ENCODE measurements around the gene C17orf75.
"Not testable (repeated sequence)": the region's sequence is repeated elsewhere in the genome, so short reads cannot be mapped to it uniquely, and the experiment has no call there.

Gene C17orf75

GRCh38 chr17:32341857-32342602 is at the start of gene C17orf75:
TSS of gene C17orf75 (minus strand) at chr17:32342173. CDS start at chr17:32342139, 34 bp downstream.
- no peak for TF ChIP-seq CTCF (IDR thresholded peaks at IDR 0.05; ENCODE audit: low read depth, low read length, missing control alignments)
- peak; percentile 42 for DNase-seq (ENCODE audit: low read depth)
- H3K4me3 ChIP-seq (ENCODE audit: low read depth, low read length): peak within 1 kb of the TSS; percentile 57

GRCh38 chr17:32388613-32389459 is 46.9 kb upstream of the C17orf75 start:
- no peak for TF ChIP-seq CTCF (IDR thresholded peaks at IDR 0.05; ENCODE audit: low read depth, low read length, missing control alignments)
- H3K4me3 ChIP-seq (ENCODE audit: low read depth, low read length): no peak overlapping the region
- DNase-seq (ENCODE audit: low read depth): no peak

- not testable (repeated sequence) for H3K4me3 ChIP-seq (ENCODE audit: low read depth, low read length); DNase-seq (ENCODE audit: low read depth)
Measured at GRCh38 chr17:32388128-32388527, 46.2 kb upstream of the C17orf75 start.

- no peak for DNase-seq (ENCODE audit: low read depth)
- no peak for TF ChIP-seq CTCF (IDR thresholded peaks at IDR 0.05; ENCODE audit: low read depth, low read length, missing control alignments)
- no peak overlapping the region for H3K4me3 ChIP-seq (ENCODE audit: low read depth, low read length)
Measured at GRCh38 chr17:32386844-32387243, 44.9 kb upstream of the C17orf75 start.

GRCh38 chr17:32385971-32386370 is 44.0 kb upstream of the C17orf75 start:
- DNase-seq (ENCODE audit: low read depth): no peak
- TF ChIP-seq CTCF (IDR thresholded peaks at IDR 0.05; ENCODE audit: low read depth, low read length, missing control alignments): no peak
- H3K4me3 ChIP-seq (ENCODE audit: low read depth, low read length): no peak overlapping the region

GRCh38 chr17:32385121-32385520 is 43.1 kb upstream of the C17orf75 start:
- DNase-seq (ENCODE audit: low read depth): no peak
- no peak for TF ChIP-seq CTCF (IDR thresholded peaks at IDR 0.05; ENCODE audit: low read depth, low read length, missing control alignments)
- H3K4me3 ChIP-seq (ENCODE audit: low read depth, low read length): no peak overlapping the region

- H3K4me3 ChIP-seq (ENCODE audit: low read depth, low read length): no peak overlapping the region
- no peak for TF ChIP-seq CTCF (IDR thresholded peaks at IDR 0.05; ENCODE audit: low read depth, low read length, missing control alignments)
- DNase-seq (ENCODE audit: low read depth): no peak
Measured at GRCh38 chr17:32383926-32384434, 42.0 kb upstream of the C17orf75 start.

Measured in GM12864 (cell line).